Activated T-helper 17 cell treated with anti-CD3 and anti-CD28 coated beads, Interleukin-2, amount 50 U/mL, for 72 hours (primary cell): ENCODE measurements around the gene KRTAP10-5. TPM values are rescaled to one million over a fixed set of nuclear protein-coding genes. Genes with fewer than 3 reads are reported as not detected.

ENCODE experiments used
- ATAC-seq: fragments of 150-1000 bp; cut with Tn5 transposase; replicated peaks from 2 replicates; pipeline ENCODE4 v1.10.0; 2021; ENCODE audit warnings: mild to moderate bottlenecking, moderate library complexity
- H3K27ac Mint-ChIP-seq: one replicate; pipeline ENCODE4 v1.8.0; 2022; ENCODE audit warnings: mixed read lengths
- H3K27me3 Mint-ChIP-seq: one replicate; pipeline ENCODE4 v1.8.0; 2022; ENCODE audit warnings: mixed read lengths
- H3K36me3 Mint-ChIP-seq: one replicate; pipeline ENCODE4 v1.8.0; 2022; ENCODE audit warnings: low read depth, mild to moderate bottlenecking, mixed read lengths
- H3K4me1 Mint-ChIP-seq: one replicate; pipeline ENCODE4 v1.8.0; 2022; ENCODE audit warnings: mixed read lengths
- H3K4me3 Mint-ChIP-seq: one replicate; pipeline ENCODE4 v1.8.0; 2022; ENCODE audit warnings: mild to moderate bottlenecking, mixed read lengths
- H3K9me3 Mint-ChIP-seq: one replicate; pipeline ENCODE4 v1.8.0; 2022; ENCODE audit warnings: mixed read lengths
- total RNA-seq, 2 donors: library from RNA; stranded (reverse); gene quantifications; one replicate each; pipeline ENCODE4 v1.2.3, GENCODE V29; 2022

The KRTAP10-5 gene
- total RNA-seq, 2 donors from 2014 or later = not detected

DNA sequence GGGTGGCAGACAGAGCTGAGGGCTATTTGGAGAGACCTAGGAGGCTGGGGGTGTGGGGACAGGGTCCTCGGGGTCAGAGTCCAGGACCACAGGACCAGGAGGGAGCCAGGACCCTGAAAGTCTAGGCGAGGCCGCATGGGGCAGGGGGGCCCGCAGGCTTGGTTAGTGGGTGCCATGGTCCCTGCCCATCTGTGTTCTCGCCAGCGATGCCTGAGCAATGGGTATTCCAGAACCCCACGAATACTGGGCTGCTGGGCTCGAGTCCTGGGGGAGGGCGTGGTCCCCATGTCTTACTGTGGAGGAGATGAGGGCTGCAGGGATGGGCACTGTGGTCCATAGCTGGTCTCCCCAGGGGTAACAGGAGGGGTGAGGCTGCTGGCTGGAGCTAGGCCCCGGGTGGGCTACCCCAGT lies 9.9 kb upstream of the KRTAP10-5 start:
- H3K27me3 Mint-ChIP-seq = peaks cover 17% of the 10 kb centered on the region
- ATAC-seq = no peak
- no peak overlapping the region for H3K27ac Mint-ChIP-seq
- H3K9me3 Mint-ChIP-seq = no peaks in the 10 kb centered on the region
- H3K36me3 Mint-ChIP-seq = no peaks in the 10 kb centered on the region
- H3K4me1 Mint-ChIP-seq = no peaks in the 10 kb centered on the region
- H3K4me3 Mint-ChIP-seq = no peak overlapping the region

DNA sequence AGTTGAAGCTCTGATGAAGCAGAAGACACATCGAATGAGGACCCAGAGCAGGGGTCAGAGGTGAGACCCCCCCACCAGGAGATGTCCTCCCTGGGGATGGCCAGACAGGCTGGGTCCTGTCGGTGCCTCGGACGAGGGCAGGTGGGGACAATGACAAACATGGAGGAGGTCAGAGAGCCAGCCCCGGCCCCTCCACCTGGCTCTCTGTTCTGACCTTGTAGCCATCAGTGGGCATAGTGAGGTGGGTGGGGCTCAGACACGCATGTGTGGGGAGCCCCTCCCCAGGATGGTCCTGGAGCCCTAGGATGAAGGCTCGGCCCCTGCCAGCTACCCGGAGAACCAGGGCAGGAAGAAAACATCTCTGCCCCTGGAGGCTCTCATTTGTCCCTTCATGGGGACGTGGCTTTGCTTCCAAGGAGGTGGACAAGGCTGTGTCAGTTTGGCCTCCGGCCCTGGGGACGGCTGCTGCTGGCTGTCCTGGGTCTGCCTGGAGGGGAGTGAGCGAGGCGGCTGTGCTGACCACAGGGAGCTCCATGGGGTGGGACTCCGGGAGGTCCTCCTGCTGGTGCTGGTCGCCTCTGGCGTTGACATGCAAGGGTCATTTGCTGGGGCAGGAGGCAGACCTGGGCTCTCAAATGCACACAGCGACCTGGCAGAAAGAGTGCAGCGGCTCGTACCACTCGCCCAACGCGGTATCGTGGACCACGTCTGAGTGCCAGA lies 9.3 kb upstream of the KRTAP10-5 start:
- peaks cover 19% of the 10 kb centered on the region for H3K27me3 Mint-ChIP-seq
- no peak overlapping the region for H3K27ac Mint-ChIP-seq
- H3K4me3 Mint-ChIP-seq = no peak overlapping the region
- H3K9me3 Mint-ChIP-seq = no peaks in the 10 kb centered on the region
- no peak for ATAC-seq
- H3K36me3 Mint-ChIP-seq = no peaks in the 10 kb centered on the region
- no peaks in the 10 kb centered on the region for H3K4me1 Mint-ChIP-seq

DNA sequence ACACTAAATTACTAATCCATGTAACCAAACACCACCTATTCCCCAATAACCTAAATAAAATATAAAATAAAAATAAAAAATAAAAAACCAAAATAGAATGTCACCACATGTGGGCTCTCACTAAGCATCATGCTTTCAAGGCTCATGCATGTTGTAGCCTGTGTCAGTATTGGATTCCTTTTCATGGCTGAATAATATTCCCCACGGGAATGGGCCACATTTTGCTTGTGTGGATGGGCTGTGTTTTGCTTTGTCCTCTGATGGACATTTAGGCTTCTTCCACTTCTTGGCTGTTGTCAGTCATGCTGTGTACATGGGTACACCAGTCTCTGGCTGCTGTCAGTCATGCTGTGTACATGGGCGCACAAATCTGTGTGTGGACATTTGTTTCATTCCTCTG lies 8.7 kb upstream of the KRTAP10-5 start:
- no peaks in the 10 kb centered on the region for H3K4me1 Mint-ChIP-seq
- no peaks in the 10 kb centered on the region for H3K36me3 Mint-ChIP-seq
- no peak overlapping the region for H3K27ac Mint-ChIP-seq
- H3K4me3 Mint-ChIP-seq = no peak overlapping the region
- no peak for ATAC-seq
- peaks cover 19% of the 10 kb centered on the region for H3K27me3 Mint-ChIP-seq
- H3K9me3 Mint-ChIP-seq = no peaks in the 10 kb centered on the region

DNA sequence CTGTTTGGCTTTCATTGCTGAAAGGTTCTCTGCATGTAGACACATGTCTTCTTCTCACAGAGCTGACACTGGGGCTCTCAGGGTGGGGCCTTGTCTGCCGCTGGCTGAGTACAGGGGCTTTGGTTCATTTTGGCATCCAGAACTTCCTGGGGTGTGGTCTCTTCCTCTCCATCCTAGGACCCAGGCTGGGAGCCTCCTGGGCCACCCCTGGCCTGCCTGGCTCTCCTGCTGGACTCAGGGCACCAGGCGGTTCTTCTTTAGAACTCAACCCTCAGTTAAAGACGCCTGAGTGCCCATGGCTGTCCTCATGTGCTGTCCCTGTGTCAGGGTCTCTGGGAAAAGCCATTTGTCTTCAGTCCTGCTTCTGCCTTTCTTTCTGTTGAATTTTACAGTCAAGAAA lies 5.5 kb upstream of the KRTAP10-5 start:
- no peak overlapping the region for H3K27ac Mint-ChIP-seq
- no peak overlapping the region for H3K4me3 Mint-ChIP-seq
- H3K4me1 Mint-ChIP-seq = no peaks in the 10 kb centered on the region
- peaks cover 19% of the 10 kb centered on the region for H3K27me3 Mint-ChIP-seq
- H3K36me3 Mint-ChIP-seq = no peaks in the 10 kb centered on the region
- no peak for ATAC-seq
- H3K9me3 Mint-ChIP-seq = peaks cover 9% of the 10 kb centered on the region

DNA sequence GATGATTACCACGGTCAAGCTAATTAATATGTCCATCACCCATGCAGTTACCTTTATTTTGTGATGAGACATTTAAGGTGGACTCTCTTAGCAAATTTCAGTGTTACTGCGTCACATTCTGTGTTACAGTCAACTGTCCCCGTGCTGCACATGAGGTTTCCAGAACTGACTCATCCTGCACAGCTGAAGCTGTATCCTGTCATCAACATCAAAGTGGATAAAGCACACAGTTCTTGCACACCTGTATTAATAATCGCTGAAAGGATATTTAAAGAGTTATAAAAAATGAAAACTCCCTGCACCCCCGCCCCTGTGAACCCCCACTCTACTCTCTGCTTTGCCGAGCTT lies 3.4 kb upstream of the KRTAP10-5 start:
- H3K4me1 Mint-ChIP-seq = no peaks in the 10 kb centered on the region
- H3K27me3 Mint-ChIP-seq = peaks cover 16% of the 10 kb centered on the region
- no peak overlapping the region for H3K27ac Mint-ChIP-seq
- H3K9me3 Mint-ChIP-seq = peaks cover 10% of the 10 kb centered on the region
- no peaks in the 10 kb centered on the region for H3K36me3 Mint-ChIP-seq
- H3K4me3 Mint-ChIP-seq = no peak overlapping the region
- ATAC-seq = peak; percentile 100

DNA sequence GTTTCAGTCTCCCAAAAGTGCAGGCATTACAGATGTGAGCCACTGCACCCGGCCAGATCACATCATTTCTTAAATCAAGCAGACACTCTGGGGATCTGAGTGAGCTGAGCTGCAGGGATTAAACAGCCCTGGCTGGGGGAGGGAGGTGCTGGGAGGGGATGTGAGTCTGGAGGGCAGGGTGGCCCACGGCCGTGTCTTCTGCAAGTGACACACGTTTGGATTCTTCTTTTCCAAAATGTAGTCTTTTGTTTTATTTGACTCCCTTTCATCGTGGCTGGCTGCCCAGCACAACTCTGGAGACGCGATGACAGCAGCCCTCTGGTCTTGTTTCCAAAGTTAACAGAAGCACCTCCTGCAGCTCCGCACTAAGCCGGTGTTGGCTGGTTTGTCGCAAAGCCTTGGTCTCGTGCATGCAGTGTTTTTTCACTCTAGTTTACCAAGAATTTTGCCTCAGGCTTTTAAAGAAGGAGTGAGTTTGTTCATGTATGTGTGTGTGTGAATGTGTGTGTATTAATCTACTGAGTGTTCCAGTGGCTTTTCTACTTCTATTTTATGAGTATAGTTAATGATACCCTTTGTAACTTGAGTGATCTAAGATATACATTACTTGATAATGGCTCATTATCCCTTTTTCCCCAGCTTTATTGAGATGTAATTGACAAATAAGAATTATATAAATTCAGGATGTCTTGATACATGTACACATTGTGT lies 2.8 kb upstream of the KRTAP10-5 start:
- H3K9me3 Mint-ChIP-seq = peaks cover 10% of the 10 kb centered on the region
- H3K27ac Mint-ChIP-seq = no peak overlapping the region
- no peaks in the 10 kb centered on the region for H3K36me3 Mint-ChIP-seq
- peaks cover 16% of the 10 kb centered on the region for H3K27me3 Mint-ChIP-seq
- H3K4me1 Mint-ChIP-seq = no peaks in the 10 kb centered on the region
- ATAC-seq = peak; percentile 4
- no peak overlapping the region for H3K4me3 Mint-ChIP-seq

DNA sequence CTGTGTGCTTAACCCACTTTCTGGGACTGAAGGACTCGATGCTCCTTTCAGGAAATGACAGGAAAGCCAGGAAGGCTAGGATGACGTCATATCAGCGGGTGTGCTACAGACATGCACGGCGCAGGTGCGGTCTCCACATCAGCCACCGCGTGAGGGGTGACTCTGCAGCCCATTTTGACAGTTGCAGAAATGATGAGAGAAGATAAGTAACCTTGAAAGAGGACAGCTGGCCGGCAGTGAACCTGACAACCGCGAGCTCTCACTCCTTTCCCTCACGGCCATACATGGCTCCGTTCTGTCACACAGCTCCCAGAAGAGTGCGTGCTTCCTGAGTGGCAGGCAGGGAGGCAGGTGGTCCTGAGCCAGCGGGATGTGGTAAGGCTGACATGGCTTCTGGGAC lies 1.7 kb upstream of the KRTAP10-5 start:
- Mint-ChIP-seq H3K4me1 (no peaks in the 10 kb centered on the region), H3K27me3 (peaks cover 12% of the 10 kb centered on the region), H3K9me3 (peaks cover 14% of the 10 kb centered on the region), H3K36me3 (no peaks in the 10 kb centered on the region), H3K27ac (no peak overlapping the region), H3K4me3 (no peak overlapping the region)
- no peak for ATAC-seq

DNA sequence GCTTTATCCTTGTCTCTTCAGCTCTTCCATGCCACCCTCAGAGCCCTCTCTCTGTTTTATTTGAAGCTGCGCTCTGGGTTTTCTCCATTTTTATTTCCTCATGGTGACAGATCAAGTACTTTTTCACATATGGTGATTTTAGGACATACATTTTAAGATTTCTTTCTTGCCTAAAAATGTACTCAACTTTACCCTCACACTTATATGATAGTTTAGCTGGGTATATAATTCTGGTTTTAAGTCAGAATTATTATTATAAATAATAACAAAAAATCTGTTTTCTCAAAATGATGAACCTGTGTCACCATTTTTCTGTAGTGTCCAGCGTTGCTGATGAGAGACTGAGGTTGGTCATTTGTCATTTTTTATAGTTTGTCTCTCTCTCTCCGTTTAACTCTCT lies 754 bp upstream of the KRTAP10-5 start:
- ATAC-seq = no peak
- Mint-ChIP-seq H3K9me3 (peaks cover 17% of the 10 kb centered on the region), H3K27me3 (peaks cover 5% of the 10 kb centered on the region), H3K36me3 (no peaks in the 10 kb centered on the region), H3K4me3 (no peak overlapping the region), H3K27ac (no peak overlapping the region), H3K4me1 (no peaks in the 10 kb centered on the region)

DNA sequence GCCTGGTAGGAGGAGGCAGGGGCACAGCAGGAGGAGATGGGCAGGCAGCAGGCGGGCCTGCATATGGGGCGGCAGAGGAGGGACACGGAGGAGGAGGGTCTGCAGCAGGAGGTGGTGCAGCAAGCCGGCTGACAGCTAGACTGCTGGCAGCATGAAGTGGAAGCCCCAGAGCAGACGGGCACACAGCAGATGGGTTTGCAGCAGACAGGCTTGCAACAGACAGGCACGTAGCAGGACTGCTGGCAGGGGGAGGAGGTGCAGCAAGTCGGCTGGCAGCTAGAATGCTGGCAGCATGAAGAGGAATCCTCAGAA lies 615 bp downstream of the KRTAP10-5 start:
- Mint-ChIP-seq H3K9me3 (peaks cover 17% of the 10 kb centered on the region), H3K4me3 (no peak overlapping the region), H3K27ac (no peak overlapping the region), H3K4me1 (no peaks in the 10 kb centered on the region), H3K36me3 (no peaks in the 10 kb centered on the region), H3K27me3 (no peaks in the 10 kb centered on the region)
- ATAC-seq = no peak

DNA sequence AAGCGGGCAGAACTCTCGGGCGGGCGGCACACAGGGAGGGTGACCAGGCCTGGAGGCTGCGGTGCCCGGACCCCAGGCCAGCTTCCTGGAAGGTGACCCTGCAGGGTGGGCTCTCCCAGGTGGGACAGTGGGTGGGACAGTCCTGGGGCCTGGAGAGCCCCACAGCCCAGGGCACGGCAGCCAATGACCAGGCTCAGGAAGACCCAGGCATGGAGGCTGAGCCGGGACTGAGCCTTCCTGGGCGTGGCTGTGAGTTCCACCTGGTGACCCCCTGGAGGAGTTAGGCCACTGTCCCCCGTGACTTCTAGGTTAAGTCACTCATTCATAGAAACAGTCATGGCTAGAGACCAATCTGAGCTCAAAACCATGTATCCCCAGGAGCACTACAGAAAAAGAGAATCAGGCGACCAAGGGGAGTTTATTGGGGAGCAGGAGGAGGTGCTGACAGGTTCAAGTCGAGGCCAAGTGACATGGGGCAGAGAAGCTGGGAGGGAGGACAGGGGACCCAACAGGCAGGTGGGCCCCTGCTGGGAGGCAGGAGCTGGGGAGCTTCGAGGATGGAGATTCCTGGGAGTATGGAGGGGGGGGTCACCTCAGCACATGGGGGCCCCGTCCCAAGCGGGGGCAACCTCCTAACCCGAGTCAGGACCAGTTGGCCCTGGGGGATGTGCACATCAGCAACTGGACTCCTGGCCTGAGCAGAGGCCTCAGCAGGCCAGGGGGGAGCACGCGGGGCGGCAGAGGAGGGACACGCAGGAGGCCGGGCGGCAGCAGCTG lies 1.2 kb downstream of the KRTAP10-5 start:
- H3K9me3 Mint-ChIP-seq = peaks cover 17% of the 10 kb centered on the region
- H3K27me3 Mint-ChIP-seq = no peaks in the 10 kb centered on the region
- H3K4me1 Mint-ChIP-seq = no peaks in the 10 kb centered on the region
- H3K36me3 Mint-ChIP-seq = no peaks in the 10 kb centered on the region
- H3K27ac Mint-ChIP-seq = no peak overlapping the region
- no peak for ATAC-seq
- no peak overlapping the region for H3K4me3 Mint-ChIP-seq

DNA sequence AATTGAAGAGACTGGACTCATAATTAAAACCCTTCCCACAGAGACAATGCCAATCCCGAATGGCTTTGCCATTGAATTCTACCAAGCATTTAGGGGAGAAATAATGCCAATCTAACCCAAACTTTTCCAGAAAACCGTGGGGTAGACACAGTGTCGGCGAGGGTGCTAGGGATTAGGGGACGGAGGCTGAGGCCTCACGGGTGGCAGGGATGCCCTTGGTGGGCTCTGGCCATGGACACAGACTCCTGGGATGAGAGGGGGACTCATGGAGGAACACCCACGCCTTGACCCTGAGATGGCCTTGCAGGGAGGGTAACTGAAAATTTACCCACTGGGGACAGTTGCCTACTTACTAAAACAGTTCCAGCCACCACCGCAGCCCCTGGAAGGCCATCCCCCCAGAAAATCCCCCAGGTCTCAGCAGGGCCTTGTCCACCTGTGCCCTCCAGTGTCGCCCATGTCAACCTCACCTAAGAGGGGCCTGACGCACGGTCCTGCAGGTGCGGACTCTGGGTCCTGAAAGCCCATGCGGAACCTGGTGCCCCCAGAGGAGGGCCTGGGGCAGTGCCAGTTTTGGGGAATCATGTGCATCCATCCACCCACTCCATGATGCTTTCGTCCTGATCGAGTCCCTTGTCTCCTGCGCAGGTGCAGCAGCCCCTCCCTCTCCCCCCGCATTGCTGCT lies 1.9 kb downstream of the KRTAP10-5 start:
- Mint-ChIP-seq H3K9me3 (peaks cover 17% of the 10 kb centered on the region), H3K27me3 (no peaks in the 10 kb centered on the region), H3K36me3 (no peaks in the 10 kb centered on the region), H3K4me3 (no peak overlapping the region), H3K27ac (no peak overlapping the region), H3K4me1 (no peaks in the 10 kb centered on the region)
- no peak for ATAC-seq

DNA sequence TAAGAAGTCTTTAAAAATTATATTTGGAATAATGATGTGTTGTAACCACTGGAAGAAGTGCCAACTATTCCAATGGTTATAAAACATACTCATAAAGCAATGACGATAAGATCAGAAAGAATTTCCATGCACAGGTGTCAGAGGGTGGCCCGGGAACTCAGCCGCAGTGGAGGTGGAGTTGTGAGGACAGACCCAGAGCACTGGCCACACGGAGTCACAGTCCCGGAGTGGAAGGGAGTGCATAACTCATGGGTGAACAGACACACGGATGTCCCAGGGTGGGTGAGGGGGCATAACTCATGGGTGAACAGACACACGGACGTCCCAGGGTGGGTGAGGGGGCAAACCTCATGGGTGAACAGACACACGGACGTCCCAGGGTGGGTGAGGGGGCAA lies 4.4 kb downstream of the KRTAP10-5 start:
- no peak for ATAC-seq

DNA sequence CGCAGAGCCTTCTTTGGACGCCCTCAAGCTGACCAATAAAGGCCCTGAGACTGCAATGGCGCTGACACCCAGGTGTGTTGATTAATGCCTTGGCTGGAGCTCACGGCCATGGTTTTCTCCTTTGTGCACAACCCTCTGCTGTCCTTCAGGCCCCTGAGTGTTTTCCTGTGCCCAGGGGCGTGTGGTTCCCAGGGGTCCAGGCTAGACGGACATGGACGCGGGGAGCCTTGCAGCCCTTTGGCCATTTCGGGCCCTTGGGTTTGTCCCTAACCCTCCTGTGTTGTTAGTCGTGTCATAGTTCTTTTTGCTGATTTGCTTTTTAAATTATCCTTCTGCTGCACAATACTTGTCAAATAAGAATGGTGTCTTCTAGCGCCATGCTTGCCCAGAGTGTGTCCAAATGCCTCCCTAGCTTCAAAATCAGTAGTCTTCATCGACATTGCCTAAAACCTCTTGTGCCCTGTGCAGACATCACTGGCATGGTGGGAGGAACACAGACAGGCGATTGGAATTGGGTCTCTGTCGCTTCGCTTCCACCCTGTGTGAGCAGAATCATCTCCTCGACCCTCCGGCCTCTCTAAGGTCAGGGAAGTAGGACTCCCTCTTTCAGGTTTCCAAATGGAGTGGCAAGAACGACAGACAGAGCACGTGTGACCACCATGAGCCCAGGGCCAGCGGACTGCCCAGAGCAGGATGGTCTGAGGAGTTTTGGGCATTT lies 4.9 kb downstream of the KRTAP10-5 start:
- H3K9me3 Mint-ChIP-seq = peaks cover 7% of the 10 kb centered on the region
- no peak overlapping the region for H3K4me3 Mint-ChIP-seq
- ATAC-seq = no peak
- no peaks in the 10 kb centered on the region for H3K36me3 Mint-ChIP-seq
- H3K27me3 Mint-ChIP-seq = peaks cover 3% of the 10 kb centered on the region
- peak overlapping the region; percentile 48 for H3K27ac Mint-ChIP-seq
- no peaks in the 10 kb centered on the region for H3K4me1 Mint-ChIP-seq

More for the DNA sequence above, 4.4 kb downstream of the KRTAP10-5 start:
- H3K9me3 Mint-ChIP-seq = peaks cover 9% of the 10 kb centered on the region
- peaks cover 3% of the 10 kb centered on the region for H3K27me3 Mint-ChIP-seq
- H3K4me1 Mint-ChIP-seq = no peaks in the 10 kb centered on the region
- H3K36me3 Mint-ChIP-seq = no peaks in the 10 kb centered on the region
- no peak overlapping the region for H3K4me3 Mint-ChIP-seq
- H3K27ac Mint-ChIP-seq = no peak overlapping the region
